Stromal cell of bone marrow (primary cell): ENCODE results near the gene PTPRD.
"Not testable (repeated sequence)": the region's sequence is repeated elsewhere in the genome, so short reads cannot be mapped to it uniquely, and the experiment has no call there.

Source experiments
- DNase-seq: peaks from one replicate; pipeline ENCODE4 v3.0.0-alpha.2; 2012; ENCODE audit warnings: low read depth

PTPRD gene

DNA sequence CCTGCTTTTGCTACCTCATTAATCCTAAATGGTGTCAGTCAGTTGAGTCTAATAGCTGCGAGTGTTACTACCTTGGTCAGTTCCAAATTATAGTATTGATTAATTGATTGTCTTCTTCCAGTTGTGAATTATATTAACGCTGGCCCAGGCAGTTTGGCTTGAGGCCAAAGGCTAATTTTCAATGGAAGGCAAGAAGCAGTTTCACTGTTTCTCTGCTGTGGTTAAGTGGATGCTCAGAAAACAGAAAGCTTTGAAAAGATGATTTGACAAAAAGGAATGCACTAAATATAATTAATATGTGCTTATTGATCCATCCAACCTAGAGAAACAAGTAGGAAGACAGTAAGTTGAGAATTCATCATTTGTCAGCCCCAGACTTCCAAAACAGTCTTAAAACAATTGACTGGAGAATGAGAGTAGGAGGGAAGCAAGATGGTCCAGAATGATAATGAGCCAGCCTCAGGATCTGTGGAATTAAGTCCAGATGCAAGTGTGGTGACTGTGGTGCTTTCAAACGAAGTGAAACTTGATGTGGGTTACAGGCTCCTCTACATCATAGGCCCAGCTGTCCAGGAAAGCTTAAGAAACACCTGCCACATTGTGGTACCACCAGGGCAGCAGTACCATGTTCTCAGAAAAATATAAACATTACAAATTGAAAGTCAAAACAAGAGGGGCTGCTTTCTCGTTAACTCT, 1442.2 kb downstream of the PTPRD start:
- no peak for DNase-seq

DNA sequence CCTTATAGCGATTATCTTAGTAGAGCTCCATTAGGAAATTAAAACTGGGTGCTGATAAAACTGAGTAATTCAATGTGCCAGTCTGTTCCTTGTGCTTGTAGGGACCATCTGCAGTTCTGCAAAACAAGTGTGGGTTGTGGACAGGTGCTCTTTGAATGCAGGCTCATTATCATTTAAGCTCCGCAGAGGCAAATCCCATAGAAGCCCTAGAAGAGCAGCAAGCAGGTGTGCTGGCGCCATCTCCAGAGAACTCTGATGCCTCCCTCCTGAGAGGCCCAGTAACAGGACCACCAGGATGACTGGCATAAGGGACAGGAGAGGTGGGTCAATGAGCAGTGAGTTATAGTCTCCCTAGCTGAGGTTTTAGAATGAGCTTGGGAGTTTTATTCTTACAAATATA, 1470.8 kb downstream of the PTPRD start:
- no peak for DNase-seq

DNA sequence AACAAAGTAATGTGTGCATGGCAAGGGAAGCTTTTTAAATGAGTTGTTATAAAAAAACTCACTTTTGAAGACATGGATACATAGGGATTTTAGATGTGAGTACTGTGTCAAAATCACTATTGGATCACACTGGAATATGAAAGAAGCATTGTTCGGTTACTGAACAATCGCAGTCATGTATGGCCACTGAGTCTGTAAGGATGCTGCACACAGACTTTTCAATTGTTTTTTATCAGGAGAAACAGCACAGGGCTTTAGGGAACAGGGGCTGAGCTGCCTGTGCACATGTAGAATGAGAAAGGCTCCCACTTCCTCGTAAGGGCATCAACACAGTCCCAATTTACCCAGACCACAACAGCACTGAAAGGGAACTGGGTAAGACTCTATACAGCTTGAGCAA, 1479.3 kb downstream of the PTPRD start:
- DNase-seq = no peak

DNA sequence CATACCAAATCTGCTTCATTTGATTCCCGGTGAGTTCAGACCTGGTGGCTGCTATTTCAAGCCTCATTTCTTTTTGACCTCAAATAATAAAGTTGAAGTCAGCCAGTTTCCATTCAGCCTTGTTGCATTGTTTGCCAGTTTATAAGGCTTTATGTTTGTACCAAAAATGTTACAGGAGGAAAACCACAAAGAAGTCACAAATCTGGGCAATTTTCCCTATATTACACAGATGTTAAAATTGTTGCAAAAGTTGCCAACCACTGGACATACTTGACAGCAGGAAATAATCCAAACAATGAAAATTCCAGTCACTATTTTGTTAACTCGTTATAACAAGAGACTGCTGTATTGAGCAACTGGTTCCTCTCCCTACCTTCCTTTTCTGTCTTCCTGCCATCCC, 1488.2 kb downstream of the PTPRD start:
- DNase-seq = no peak

DNA sequence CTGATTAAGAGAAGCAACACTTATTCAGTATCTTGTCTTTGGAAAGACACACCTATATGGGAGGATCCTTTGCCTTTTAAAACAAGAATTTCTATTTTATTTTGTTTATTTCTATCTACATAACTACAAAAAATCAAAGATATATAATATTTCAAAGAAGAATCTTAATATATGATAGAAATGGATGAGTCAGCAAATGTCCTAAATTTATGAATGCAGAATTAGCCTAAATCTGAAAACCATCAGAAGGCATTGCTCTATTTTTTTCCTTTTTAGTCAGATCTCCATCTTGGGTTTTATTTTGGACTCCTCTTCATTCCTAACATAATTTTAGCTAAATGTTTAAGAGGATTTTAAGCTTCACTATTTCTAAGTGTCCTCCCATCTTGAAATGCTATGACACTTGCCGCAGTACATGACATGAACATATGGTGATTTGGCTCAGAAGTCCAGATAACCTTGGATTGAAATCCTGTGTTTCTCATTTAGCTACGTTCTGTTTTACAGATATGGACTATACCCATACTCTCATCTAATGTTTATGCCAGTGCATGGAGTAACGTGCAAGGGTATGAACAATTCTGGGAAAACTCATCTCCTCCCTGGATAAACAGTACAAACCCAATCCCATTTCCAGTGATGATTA, 1490.4 kb downstream of the PTPRD start:
- no peak for DNase-seq

DNA sequence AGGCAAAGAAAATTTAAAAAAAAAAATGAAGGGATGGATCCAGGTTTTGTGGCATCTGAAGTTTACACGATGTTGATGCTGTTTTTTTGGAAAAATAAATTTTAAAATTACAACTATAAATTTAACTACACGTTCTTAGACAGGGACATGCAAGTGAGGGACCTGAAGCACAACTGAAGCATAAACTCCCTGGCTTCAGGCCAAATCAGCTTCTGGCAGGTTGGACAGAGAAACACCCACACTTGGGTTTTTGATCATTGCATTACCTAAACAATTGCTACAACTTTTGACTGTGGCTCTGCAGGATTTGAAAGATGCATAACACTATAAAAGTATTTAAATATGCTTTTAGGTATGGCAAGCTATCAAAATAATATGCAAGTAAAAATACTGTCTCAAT, 1494.9 kb downstream of the PTPRD start:
- no peak for DNase-seq

DNA sequence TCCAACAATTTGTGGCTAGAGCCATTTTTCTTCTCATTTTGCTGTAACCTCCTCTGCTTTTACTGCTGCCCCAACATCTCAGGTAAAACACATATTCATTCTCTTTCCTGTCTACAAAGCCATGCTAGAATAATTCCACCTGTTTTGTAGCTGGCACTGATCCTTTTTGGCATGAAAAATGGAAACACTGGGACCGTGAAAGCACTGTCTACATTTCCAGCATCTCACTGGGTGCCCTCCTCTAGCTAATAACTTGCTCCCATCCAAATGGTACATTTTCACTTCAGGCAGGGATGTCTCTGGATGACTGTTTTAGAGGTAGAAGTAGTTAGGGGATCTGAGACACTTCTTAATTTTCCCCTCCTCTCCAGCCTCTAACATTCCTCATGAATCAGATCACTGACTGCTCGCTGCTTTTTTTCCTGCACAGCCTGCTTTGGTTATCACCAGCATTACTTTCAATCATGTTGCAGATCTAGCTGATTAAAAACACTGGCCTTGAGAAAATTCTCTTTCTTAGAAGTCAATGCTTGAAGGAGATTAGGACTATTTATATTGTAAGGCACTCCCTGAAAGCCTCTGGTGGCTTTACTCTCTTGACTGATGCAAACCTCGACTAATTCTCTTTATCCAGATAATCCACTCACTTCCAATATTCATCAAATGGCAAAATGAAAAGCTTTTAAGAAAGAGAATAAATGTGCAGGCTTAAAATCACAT, 1500.6 kb downstream of the PTPRD start:
- DNase-seq = no peak

DNA sequence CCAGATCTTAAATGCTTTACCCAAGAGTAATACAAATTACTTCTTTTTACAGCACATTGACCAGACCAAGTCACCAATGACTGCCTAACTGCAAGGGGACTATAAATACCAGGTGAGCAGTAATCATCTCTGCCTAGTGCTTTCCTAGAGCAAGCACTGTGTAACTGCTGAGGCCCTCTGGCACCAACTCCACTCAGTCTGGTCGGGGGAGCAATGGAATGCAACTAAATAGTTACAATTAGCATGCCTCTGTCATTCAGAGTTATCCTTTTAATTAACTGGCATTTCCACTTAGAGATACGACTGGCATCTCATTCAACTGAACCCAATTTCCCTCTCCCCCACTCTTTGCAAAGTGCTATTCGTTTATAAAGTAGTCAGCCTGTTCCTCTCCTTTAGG, 1504.2 kb downstream of the PTPRD start:
- DNase-seq = no peak

DNA sequence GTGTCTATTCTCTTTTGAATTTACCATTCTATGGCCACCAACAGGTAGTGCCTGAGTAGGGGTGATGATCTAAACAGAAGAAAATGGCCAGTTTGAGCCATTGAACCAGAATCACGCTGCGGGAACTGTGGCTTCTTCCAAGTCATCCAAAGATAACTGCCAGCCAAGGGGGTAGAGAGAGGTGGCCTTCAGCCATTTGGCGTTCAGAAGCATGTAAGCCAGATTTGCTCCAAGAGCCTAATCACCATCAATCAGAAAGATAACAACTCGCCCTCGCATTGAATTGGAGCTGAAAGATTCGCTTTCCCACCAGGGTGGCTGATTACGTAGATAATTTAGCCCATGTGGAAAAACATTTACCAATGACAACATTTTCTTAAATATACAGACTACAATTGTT, 1510.5 kb downstream of the PTPRD start:
- no peak for DNase-seq

DNA sequence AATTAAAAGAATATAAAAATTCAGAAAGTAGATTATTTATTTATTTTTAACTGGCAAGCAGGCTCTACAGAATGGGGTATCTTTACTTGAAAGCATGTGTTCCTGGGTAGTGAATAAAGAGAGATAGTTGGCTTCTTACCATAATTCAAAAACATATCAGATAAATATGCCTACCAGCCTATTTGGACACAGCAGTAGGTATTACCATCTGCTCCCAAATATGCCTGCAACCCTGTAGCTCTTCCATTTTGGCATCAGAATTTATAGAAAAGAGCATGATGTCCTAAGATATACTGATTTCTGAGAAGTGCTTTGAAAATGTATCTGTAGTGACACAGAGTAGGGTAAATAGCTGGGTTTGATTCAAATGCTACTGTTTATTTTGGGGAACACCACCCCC, 1512.7 kb downstream of the PTPRD start:
- no peak for DNase-seq

DNA sequence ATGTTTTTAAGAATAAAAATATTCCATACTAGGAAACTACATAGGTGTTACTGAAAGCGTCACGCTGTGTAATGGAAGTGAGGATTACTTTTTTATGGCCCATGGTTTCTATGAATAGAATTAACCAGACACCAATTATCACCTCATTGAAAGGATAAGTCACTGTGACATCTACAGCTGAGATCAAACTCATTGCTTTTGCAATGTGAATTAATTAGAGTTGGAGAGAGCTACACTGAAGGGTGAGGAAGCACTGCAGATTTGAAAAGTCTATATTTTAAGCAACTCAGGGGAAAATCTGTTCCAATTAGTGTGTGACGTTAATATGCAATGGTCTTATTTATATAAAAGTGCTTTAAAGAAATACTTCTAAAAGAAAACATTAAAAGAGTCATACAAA, 1513.2 kb downstream of the PTPRD start:
- DNase-seq = no peak

DNA sequence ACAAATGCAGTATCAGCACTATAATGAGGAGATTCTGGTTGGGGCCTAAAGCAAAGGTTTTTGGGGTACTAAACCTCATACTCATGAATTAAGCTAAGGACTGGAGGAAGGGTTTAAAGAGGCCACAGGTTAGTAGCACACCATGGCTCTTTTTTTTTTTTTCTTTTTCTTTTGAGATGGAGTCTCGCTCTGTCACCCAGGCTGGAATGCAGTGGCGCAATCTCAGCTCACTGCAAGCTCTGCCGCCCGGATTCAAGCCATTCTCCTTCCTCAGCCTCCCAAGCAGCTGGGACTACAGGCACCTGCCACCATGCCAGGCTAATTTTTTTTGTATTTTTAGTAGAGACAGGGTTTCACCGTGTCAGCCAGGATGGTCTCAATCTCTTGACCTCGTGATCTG, 1515.5 kb downstream of the PTPRD start:
- DNase-seq = not testable (repeated sequence)

DNA sequence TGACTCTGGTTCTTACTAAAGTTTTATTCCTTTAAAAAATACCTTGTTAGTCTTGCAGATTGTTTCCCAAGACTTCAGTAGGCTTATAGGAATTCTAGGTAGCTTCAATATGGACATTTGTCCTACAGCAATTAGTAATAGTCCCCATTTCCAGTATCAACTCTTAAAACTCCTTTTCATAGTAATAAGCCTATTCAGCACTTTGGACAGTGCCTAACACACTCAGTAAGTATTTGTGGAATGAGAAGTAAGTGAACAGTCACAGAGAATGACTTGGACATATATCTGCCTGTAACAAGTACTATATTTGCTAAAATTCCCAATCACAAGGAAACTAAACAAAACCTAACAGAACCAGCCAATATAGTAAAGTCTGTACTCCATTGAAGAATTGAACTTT, 1521.4 kb downstream of the PTPRD start:
- DNase-seq = no peak

DNA sequence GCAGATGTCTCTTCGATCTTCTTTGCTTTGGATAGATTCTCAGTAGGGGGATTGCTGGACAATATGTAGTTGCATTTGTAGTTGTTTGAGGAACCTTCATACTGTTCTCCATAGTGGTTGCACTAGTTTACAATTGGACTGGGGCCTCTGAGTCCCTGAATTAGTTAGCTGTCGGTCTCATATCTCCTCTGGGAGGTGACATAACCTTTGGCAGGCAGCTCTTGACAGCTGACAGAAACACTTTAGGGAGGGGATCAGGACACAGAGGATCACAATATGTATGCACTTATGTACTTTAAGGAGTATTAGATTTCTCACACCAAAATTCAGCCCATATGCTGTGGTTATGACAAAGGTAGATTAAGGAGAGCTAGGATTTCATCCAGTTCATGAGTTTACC, 1533.3 kb downstream of the PTPRD start:
- DNase-seq = no peak

DNA sequence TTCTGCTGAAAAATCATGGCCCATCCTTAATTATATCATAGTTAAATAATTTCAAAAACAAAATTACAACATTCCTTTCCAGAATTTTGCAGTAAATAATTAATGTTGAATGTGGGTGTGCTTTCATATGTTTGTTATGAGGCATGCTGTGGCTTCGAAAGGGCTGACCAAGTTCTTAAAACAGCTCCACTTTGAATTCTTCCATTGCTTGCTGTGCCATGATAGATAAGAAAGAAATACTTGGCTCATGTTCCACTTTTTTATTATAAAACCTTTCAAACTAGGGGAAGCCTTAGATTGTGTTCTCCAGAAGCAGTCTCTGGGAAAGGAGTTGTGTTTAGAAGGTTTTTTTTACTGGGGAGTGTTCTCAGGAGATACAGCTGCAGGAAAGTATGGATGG, 1534.5 kb downstream of the PTPRD start:
- DNase-seq = no peak

DNA sequence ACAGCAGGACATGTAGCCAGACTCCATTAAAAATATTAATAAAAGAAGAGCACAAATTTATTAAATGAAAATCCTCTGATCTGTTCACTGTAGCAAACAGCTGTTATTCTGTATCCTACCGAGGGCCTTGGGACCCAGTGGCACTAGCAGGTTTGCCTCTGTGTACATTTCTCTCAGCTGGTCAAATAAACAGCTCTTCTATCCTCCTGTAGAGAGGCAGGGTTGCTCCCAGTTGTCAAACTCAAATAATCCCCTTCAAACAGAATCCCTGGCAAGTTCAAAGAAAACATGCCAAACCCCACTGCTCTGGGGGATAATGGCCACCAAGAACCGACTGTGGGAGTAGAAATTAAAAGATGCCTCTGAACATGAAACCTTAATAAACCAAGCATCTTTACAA, 1551.2 kb downstream of the PTPRD start:
- DNase-seq = no peak

DNA sequence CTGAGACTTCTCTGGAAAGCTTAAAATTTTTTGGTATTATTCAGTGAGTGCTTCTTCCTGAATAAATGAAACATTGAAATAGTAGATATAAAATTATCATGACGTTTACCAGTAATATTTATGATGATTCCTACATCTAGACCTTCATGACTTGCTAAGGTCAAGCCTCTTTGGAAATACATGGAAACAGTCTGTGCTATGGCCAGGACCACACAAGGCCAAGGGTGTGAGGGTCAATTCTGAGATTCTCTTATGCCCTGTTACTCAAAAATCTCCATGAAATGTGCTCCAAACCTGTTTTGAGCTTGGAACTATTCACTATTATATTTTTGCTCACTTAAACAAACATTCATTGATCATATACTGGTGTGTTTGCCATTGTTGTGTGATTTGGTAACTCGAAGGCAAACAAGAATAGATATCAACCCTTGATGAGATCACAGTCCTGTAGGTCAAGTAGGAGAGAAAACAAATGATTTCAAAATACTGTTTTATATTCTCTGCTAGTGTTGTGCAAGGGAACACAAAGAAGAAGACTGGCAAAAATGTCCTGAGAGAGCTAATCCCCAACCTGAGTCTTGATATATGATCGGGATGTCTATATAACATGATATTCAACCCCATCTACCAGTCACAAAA, 1558.3 kb downstream of the PTPRD start:
- no peak for DNase-seq

DNA sequence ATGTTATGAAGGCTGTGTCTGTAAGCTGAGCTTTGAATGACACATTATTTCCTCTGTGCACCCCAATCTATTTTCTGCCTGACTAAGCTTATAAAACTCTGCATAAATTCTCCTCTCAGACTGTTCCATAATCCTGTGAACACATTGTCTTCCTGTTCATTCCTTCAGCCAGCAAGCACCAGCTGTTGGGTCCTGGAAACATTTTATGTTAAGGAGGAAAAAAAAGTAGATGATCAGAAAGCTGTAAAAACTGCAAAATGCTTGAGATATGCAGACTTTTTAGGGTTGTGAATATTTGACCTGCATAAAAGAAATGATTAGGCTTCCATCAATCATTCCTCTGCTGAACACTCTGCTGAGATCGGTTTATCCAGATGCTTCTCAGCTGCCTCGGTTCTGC, 1567.2 kb downstream of the PTPRD start:
- DNase-seq = no peak

DNA sequence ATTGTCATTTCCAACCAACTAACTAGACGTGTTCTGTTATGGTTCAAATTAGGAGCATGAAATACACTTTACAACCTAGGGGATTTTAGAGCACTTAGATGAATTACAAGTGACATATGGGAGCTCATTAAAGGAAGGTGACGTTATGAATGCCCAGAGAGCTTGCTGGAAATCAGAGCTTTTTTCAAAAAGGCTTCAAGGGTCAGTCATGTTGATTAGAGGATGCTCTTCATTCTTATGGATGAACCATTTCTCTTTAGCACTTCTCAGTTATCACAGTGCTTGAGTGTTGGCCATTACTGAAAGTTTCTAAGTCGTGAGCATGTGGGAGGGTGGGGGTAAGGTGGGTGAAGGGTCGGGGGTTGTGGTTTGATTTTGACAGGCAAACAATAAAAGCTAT, 1567.7 kb downstream of the PTPRD start:
- no peak for DNase-seq

DNA sequence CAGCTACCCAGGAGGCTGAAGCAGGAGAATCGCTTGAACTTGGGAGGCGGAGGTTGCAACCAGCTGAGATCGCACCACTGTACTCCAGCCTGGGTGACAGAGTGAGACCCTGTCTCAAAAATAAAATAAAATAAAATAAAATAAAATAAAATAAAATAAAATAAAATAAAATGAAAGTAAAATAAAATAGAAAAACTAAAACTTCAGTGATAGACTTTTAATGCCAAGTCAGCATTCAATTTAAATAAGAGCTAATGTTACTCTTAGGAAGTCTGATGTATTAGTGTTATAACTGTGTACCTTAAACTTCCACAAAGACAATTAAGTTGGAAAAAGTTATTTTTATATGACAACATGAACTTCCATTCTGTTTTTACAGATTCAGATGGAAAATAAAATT, 1569.0 kb downstream of the PTPRD start:
- not testable (repeated sequence) for DNase-seq

DNA sequence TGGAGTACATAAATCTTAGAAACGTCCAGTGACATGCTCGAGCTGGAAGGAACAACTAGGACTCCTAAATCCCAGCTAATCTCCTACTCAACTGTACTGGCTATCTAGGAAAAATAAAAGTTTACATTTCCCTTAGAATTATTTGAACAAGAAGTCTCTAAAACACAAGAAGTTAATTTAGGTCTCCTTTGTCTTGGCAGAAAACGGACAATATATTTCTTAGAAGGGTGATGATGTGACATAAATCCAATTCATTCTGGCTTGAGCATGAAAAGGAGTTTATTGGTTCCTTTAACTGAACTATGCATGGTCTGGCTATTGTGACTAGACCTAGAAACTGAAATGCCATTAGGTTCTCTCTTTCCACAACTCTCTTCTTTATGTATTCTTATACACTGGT, 1571.0 kb downstream of the PTPRD start:
- DNase-seq = no peak

DNA sequence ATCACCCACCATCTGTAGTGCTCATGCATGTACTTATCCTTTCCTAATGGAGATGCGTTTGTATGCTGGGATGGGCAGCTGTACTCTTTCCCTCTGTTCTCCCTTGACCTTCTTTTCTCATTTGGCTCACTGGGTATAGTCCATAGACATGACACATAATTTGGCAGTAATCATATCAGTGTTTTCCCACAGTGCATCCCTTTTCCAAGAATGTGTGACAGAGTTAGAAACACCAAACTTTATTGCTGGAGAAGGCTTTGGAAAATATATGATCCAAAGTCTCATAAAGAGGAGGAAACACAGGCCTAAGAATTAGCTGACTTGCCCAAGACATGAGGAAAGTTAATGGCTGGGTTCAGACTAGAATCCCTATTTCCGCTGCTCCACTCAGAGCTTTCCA, 1579.8 kb downstream of the PTPRD start:
- no peak for DNase-seq

DNA sequence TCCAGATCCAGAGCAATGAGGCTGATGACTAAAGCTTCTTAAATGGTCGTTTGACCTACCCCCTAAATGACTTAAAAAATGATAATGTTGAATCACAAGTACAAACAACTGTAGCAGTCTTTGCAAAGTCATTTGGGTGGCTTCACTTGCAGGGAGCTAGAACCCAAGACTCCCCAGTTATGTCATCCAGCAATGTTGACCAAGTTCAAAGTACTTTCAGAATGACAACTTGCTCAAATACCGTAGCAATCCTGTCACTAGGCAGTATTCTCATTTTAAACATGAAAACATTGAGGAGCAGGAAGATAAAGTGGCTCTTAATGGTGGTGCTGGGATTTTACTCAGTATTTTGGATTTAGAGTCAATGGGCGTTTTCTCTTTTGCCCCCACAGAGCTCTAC, 1596.2 kb downstream of the PTPRD start:
- DNase-seq = no peak
